Measurements from ENCODE around the gene ARHGEF10L. TPM values are rescaled to one million over a fixed set of nuclear protein-coding genes. Genes with fewer than 3 reads are reported as not detected.

ARHGEF10L gene
- total RNA-seq, 2 donors from 2014 or later: 91.0 to 151 TPM

DNA sequence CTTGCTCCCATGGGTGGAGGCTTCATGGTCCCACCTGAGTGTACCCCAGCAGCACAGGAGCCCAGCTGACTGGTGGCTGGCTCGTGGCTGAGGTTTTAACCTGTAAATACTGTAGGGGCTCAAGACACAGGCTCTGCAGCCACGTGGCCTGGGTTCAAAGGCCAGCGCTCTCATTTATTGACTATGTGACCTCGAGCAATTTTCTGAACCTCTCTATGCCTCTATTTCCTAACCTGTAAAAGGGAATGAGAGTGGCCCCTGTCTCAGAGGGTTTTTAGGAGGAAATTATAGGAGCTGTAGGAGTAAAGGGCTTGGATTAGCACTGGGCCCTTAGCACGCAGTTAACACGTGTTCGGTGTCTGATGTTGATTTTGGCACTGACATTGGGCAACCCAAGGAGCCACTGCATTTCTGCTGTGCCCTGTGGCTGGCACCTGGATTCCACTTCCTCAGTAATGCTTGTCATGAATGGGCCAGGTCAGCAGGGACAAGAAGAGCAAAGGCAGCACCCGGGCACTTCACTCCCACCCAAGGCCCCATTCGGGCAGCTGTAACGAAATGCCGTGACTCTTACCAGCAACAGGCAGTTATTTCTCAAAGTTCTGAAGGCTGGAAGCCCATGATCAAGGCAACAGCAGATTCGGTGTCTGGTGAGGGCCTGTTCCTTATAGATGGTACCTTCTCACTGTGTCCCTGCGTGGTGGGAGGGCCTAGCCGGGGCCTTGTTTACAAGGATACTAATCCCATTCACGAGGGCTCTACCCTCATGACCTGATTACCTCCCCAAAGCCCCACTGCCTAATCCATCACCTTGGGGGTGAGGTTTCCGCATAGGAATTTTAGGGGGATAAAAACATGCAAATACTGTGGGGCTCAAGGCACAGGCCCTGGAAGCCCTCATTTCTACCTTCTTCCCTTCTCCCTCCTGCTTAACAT lies 25.2 kb downstream of the ARHGEF10L start:
- ATAC-seq (peak; percentile 54), DNase-seq (peak; percentile 35 to 75)
- intact Hi-C loops (cut with DNase I, micrococcal nuclease): no loop called here

DNA sequence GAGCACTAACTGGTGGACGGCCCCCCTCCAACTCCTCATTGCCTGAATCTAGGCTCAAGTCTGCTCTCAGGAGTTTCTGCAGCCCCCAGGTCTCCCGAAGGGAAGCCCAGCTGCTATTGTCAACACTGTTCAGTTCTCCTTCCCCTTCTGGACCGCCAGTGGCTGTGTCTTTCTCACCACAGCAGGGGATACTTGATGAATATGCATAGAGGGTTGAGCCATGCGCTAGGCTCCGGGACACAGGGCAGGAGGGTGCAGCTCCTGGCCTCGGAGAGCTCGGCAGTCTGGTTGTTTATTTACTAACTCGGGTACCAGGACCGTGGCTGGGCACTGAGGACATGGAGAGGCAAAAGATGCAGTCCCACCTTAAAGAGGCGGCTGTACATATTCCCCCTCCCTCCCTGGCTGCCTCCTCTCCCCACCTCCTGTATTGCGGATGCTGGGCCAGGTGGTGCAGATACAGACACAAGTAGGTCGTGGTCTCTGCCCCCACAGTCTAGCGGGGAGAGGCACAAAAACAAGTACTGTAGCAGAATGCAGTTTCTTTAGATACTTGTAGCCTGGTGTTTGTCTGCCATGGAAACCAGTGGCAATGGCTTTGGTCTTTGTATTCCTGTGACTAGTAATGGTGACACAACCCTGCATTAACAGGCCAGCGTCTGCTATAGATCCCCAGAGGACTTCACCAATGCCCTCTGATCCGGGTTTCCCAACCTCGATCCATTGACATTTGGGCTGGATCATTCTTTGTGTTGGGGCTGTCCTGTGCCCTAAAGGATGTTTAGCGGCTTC lies 26.2 kb downstream of the ARHGEF10L start:
- ATAC-seq (peak; percentile 34), DNase-seq (no peak)
- intact Hi-C loops (cut with DNase I, micrococcal nuclease): no loop called here

DNA sequence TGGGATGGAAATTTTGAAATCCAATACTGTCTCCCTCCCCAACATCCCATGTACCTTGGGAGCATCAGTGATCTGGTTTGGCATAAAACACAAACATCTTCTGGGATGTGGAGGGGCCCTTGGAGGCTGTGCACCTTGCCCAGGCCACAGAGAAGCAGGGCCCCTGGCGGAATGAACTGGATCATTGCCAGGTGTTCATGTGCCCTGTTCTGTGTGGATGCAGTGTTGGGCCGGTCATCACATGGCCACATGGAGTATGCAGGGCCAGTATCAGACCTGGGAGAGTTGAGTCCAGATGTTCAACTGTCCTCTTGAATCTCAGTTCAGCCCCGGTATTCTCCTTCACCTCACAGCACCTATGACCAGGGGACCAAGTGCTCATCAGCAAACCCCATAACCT lies 26.9 kb downstream of the ARHGEF10L start:
- ATAC-seq (no peak), DNase-seq (no peak)
- intact Hi-C loops (cut with DNase I, micrococcal nuclease): no loop called here

DNA sequence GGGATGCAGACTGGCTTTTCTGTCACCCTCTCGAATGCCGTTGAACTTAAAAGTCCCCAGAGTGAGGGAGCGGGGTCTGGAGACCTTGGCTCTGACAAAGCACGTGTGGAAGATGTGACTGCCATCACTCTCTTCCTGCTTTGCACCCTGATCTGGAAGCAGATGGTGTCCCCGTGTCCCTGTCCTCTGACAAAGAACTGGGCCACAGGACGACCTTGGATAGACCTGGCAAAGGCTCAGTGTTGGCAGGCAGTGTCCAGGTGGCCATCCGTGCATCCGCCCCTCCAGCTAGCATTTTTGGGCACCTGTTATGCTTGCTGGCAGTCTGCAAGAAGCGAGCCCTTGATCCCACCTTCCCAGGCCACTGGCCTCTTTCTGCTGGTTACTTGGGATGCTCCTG lies 27.4 kb downstream of the ARHGEF10L start:
- intact Hi-C loops (cut with DNase I, micrococcal nuclease): no loop called here
- DNase-seq (no peak), ATAC-seq (no peak)

DNA sequence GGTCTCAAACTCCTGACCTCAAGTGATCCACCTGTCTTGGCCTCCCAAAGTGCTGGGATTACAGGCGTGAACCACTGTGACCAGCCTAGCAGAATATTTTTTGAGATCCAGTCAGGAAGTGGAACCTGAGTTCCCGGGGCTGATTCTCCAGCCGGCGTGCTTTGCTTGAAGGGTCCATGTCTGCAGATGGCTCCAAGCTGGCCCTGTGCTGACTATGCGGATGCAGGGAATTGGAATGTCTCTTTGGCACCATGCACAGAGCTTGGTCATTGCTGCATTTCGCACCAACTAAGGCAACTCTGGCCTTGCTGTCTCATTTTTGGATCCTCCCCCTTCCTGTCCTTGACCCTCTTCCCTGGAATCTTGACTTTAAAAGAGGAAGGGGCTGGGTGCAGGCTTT lies 28.1 kb downstream of the ARHGEF10L start:
- ATAC-seq: no peak
- no peak for DNase-seq
- intact Hi-C loops (cut with DNase I, micrococcal nuclease): no loop called here

DNA sequence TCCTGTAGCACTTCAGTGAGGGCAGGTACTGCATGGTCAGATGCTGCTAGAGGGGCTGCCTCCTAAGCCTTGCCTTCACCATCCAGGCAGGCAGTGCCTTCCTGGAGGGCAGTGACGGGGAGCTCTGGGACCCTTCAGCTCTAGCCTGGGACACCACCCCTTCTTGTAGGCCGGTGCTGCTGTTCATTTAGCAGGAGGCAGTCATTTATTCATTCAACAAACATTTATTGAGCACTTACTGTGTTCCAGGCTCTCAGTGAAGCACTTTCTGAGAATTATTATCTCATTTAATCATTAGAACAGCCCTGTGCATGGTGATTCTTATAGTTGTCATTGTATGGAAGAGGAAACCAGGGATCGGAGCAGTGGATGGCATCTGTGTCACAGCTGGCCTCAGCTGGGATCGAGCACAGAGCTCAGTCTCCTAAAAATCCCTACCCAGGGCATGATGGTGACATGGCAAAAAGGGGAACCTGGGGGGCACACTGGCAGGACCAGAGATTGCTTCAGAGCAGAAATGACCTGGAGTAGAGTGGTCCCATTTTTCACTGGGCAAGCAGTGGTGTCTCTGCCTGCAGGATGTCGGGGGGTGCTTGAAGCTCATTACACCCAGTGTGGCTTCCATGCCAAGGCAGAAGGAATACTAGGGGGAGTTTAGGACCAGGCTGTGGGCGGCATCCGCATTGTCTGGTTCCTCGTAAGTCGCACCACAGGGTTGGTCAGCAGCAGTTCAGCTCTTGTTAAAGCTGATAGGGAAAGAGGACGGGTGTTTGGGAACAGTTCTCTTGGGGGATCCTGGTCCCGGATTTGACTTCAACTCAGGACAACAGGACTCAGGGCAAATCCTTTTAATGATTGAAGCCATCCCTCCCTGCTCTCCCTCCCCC lies 28.8 kb downstream of the ARHGEF10L start:
- DNase-seq: no peak
- ATAC-seq: no peak
- intact Hi-C loops (cut with DNase I, micrococcal nuclease): no loop called here

DNA sequence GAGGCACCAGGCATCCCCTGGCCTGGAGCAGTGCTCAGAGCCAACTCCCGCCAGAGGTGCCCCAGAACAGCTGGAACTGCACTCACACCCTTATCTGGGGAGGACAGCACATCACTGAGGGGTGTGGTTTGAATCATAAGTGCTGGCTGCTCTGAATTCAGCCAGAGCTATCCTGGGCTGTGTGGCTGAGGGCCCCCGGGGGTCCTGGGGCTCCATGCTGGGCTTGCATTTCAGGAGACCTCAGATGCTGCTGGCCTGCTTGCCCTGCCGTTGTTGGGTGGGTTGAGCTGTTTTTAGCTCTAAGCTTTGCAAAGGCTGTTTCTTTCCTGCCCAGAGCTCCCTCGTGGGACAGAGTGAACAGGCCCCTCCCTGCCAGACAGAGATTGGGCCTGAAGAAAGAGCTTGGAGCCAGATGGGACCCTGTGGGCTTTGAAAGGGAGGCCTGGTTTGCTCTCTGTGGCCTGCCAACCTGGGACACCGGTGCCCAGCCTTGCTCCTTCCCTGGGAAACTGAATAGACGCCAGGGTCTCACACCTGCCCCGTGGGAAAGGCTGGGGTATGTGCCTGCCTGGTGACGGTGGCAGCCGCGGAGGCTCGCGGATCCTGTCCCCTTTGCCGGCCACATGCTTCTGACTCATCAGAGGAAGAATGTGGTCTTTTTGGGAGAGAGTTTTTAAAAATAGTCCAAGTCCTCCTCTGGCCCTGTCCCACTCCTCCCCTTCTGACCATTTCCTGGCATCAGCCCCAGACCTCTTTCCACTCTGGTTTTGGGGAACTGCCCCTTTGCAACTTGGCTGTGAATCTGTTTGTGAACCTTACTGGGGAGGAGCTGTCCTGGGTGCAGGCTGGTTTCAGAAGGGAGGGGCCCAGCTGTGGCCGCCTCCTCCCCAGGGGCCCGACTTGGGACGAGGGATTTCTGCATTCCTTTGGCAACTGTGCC lies 30.0 kb downstream of the ARHGEF10L start:
- intact Hi-C loops (cut with DNase I, micrococcal nuclease): no loop called here
- ATAC-seq (peak; percentile 34), DNase-seq (peak; percentile 52 to 75)

DNA sequence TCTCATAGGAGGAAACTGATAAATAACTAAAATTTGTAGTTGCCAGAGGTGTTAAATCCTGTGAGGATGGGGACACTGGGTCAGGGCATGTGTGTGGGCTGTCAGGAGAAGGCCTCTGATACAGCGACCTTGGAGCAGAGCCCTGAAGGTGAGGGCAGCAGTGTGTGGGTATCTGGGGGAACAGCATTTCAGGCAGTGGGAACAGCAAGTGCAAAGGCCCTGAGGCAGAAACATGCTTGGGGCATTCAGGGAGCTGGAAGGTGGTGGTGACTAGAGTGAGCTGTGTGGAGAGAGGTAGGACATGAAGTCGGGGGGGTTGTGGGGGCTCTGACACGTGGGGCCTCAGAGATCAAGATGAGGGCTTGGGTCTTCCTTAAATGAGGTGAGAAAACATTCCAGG lies 30.7 kb downstream of the ARHGEF10L start:
- ATAC-seq (no peak), DNase-seq (no peak)
- intact Hi-C loops (cut with DNase I, micrococcal nuclease): no loop called here

DNA sequence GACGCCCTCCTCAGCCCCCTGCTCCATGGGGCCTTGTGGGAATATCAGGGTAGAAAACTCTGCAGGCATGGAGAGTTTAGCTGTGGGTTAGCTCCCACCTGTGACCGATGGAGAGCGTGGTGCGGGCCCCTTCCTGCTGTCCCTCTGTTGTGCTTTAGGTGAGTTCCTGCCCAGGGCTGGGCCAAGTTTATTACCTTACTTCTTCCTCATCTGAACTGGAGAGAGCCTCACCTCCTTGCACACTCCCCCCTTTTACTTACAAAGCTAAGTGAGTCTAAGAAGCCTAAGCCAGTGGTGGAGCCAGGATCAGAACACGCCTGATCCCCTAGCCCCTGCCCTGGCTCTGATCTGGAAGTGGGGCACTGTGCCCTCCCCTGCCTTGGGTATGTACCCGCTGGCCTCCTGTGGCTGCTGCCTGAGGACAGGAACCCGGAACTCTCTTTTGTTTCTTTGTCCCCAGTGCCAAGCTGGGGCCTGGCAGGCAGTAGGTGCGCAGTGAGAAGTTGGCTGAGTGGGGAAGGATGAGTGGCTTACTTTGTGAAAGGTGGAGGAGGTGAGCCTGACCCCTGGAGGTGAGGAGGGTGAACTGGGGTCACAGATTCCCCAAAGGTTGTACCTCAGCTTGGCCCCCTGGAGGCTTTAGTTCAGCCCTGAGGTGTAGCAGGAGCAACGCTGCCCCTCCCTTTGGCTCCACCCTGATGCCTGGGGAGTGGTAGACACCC lies 32.9 kb downstream of the ARHGEF10L start:
- peak; percentile 72 for ATAC-seq

DNA sequence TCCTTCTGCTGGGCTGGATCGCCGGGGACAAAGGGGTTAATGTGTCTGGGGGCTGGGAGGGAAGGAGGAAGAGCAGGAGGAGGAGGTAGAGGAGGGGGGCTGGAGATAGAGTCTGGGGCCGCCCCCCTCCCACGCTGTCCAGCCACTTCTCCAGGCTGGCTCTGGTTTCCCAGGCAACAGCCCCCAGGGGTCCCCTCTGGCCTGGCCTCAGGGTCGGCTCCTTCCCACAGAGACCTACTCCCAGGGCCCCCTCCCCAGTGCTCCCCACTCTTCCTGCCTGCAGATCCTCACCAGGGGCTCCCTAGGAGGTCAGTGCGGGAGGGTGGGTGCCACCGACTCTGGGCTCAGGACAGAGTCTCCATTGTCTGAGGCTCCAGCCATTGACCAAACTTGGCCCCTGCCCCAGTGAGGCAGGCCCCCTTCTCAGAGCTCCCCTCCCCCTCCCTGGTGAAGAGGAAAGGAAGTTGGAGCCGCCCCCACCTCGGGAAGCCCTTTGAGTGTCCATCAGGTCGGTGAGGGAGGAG lies 34.1 kb downstream of the ARHGEF10L start:
- DNase-seq: peak in 1 of 2 donors; percentile 20
- intact Hi-C loops (cut with DNase I, micrococcal nuclease): no loop called here
- no peak for ATAC-seq

More for the DNA sequence above, 32.9 kb downstream of the ARHGEF10L start:
- intact Hi-C loops (cut with DNase I, micrococcal nuclease): no loop called here
- peak in 1 of 2 donors; percentile 57 for DNase-seq

DNA sequence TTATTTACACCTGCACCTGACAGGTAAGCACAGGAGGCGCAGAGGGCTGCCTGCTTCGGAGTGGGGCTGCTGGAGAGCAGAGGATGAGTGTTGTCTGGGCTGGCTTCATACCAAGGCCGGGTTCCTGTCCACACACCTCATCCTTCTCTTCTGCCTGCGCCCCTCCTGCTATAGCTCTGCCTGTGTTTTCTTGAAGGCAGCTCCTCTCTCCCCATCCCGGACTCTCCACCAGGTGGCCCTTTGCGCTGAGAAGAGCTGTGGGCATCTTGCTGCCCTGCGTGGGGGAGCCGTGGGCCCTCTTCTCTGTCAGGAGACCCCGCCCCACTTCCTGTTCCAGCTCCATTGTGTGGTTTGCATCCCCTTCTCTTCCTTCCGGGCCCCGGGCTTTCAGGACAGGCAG lies 35.0 kb downstream of the ARHGEF10L start:
- intact Hi-C loops (cut with DNase I, micrococcal nuclease): no loop called here
- peak; percentile 21 for ATAC-seq
- DNase-seq: peak in 1 of 2 donors; percentile 50

DNA sequence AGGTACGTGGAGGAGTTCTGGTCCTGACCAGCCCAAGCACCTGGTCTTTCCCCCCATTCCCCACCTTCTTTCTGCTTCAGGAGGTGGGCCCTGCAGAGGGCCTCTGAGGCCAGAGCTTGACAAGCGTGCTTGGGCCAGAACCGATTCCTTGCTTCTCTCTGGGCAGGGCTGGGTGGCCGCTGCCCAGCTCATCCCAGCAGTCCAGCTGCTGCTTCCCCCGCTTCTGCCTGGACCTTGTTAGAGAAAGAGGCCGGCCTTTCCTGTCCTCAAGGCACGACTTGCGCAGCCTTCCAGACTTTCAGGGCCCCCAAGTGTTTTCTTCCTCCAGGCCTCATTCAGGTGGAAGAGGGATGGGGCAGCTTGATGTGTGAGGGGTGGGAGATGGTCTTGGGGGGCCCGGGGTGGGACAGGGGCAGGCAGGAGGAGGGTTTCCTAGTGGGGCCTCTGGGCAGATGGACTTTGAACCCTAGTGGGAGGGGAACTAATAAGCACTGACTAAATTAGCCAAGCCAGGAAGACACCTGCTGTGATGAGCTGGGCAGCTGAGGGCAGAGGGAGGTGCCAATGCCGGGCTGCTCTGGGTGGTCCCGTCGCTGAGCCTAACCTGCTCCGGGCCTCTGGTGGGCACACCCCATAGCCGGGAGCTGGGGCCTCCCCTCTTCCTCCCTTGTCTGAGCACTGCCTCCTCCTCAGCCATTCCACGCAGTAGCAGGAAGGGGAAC lies 36.5 kb downstream of the ARHGEF10L start:
- peak in 1 of 2 donors; percentile 45 for DNase-seq
- intact Hi-C loops (cut with DNase I, micrococcal nuclease): no loop called here
- peak; percentile 29 for ATAC-seq

DNA sequence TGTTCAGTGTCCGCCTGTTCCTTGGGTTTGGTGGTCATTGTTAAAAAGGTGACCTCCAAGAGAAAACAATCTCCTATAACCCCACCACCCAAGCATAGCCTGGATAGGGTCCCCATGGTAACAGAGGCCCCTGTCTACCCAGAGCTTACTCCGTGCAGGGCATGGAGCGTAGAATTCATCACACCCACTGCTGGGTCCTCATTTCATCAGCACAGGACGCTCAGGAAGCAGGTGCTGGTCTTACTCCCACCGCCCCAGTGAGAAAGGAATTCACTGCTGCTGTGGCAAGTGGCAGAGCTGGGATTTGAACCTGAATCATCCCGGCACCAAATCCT lies 37.0 kb downstream of the ARHGEF10L start:
- intact Hi-C loops (cut with DNase I, micrococcal nuclease): no loop called here
- DNase-seq (no peak), ATAC-seq (no peak)

DNA sequence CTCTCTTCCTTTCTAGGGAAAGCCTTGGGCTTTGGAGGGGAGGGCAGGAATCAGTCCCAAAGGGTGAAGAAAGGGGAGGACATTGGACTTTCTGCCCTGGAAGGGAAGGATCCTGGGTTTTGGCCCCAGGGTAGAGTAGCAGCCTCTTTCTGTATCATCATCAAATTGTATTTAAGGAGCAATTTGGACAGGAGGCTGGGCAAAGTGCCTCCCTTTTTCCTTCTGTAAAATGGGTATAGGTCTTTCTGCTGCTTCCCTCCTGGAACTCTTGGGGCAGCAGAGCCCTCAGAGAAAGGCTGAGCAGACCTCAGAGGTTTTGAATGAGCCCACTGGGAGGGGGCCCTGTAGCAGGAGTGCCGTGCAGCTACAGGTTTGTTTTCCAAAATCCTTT lies 38.4 kb downstream of the ARHGEF10L start:
- intact Hi-C loops (cut with DNase I, micrococcal nuclease): no loop called here

DNA sequence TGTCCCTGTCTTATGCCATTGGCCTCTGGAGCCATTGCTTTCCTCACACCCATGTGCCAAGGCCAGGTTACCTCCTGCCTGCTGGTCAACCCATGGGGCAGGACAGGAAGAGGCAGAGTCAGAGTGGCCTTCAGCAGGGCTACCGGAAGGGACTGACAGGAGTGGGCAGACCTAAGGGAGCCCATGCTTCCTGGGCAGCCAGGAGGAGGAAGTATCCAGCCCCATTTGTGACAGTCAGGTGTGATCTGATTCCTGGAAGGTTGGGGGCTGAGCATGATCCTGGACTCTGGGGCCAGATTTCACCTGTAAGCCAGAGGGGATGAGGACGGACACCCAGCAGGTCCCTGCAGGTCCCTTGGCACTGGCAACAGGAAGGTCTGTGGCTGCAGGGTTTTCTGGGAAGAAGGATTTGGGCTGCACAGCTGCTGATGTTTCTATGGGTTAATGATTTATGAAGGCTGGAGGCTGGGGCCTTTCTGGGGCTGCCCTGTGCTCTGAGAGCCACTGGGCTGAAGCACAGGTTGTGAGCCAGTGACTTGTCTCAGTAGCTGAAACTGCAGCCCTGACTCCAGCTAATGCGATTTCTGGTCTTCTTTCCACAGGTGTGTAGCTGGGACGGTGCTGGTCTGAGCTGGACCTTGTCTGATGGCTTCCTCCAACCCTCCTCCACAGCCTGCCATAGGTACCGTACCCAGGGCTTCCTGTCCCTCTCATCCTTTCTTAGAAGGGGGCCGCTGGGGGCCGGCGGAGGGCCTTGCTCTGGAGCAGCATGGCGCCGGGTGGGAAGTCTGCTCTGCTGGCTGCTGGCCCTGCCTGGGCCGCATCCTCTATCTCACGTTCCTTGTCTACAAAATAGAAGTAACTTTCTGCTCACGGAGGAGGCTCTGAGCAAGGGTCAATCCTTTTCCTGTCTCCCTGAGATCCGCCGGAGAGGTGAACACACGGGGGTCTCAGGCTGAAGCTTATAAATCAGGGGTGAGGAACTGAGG lies 40.7 kb downstream of the ARHGEF10L start:
- intact Hi-C loops (cut with DNase I, micrococcal nuclease): no loop called here
- peak; percentile 62 to 69 for DNase-seq
- ATAC-seq: peak; percentile 73

More for the DNA sequence above, 38.4 kb downstream of the ARHGEF10L start:
- DNase-seq: no peak
- no peak for ATAC-seq

Measured in left colon (tissue), 2 donors.